GM19324 (cell line): ENCODE results near the gene NMBR.
"Not testable (repeated sequence)": the region's sequence is repeated elsewhere in the genome, so short reads cannot be mapped to it uniquely, and the experiment has no call there.

Experiments
- ATAC-seq: cut with Tn5 transposase; IDR thresholded peaks from one replicate; pipeline ENCODE4 v1.9.1; 2021; ENCODE audit warnings: mild to moderate bottlenecking, moderate library complexity; ENCODE audit not compliant: unreplicated experiment, low FRiP score

NMBR gene

GRCh38 chr6:142071981-142072380 lies 74.9 kb downstream of the NMBR start:
- no peak for ATAC-seq

- no peak for ATAC-seq
Observed at GRCh38 chr6:142068416-142068815, 78.5 kb downstream of the NMBR start.

- not testable (repeated sequence) for ATAC-seq
Observed at GRCh38 chr6:142062861-142063260, 84.1 kb downstream of the NMBR start.

GRCh38 chr6:142058551-142059290 lies 88.2 kb downstream of the NMBR start:
- ATAC-seq: no peak

- no peak for ATAC-seq
Observed at GRCh38 chr6:142055219-142055618, 91.7 kb downstream of the NMBR start.

- no peak for ATAC-seq
Observed at GRCh38 chr6:142051404-142051803, 95.5 kb downstream of the NMBR start.

- ATAC-seq: no peak
Observed at GRCh38 chr6:142048593-142048980, 98.3 kb downstream of the NMBR start.

GRCh38 chr6:142047934-142048592 lies 98.9 kb downstream of the NMBR start:
- no peak for ATAC-seq

- no peak for ATAC-seq
Observed at GRCh38 chr6:142045380-142046278, 101.3 kb downstream of the NMBR start.

GRCh38 chr6:142035890-142036289 lies 111.0 kb downstream of the NMBR start:
- no peak for ATAC-seq

GRCh38 chr6:142031035-142031434 lies 115.9 kb downstream of the NMBR start:
- ATAC-seq: no peak

- ATAC-seq: no peak
Observed at GRCh38 chr6:142030115-142030619, 116.8 kb downstream of the NMBR start.

GRCh38 chr6:142028527-142028926 lies 118.4 kb downstream of the NMBR start:
- ATAC-seq: no peak

- not testable (repeated sequence) for ATAC-seq
Observed at GRCh38 chr6:142027804-142028203, 119.1 kb downstream of the NMBR start.

GRCh38 chr6:142027074-142027473 lies 119.8 kb downstream of the NMBR start:
- no peak for ATAC-seq

- no peak for ATAC-seq
Observed at GRCh38 chr6:142026471-142026870, 120.5 kb downstream of the NMBR start.
